ENCODE data around the gene FOXP4. TPM values are rescaled to one million over a fixed set of nuclear protein-coding genes. Genes with fewer than 3 reads are reported as not detected.

Gene FOXP4
- polyA plus RNA-seq, 1 of the 3 experiments (the other 2 are of a cell fraction) = 7.3 TPM

DNA sequence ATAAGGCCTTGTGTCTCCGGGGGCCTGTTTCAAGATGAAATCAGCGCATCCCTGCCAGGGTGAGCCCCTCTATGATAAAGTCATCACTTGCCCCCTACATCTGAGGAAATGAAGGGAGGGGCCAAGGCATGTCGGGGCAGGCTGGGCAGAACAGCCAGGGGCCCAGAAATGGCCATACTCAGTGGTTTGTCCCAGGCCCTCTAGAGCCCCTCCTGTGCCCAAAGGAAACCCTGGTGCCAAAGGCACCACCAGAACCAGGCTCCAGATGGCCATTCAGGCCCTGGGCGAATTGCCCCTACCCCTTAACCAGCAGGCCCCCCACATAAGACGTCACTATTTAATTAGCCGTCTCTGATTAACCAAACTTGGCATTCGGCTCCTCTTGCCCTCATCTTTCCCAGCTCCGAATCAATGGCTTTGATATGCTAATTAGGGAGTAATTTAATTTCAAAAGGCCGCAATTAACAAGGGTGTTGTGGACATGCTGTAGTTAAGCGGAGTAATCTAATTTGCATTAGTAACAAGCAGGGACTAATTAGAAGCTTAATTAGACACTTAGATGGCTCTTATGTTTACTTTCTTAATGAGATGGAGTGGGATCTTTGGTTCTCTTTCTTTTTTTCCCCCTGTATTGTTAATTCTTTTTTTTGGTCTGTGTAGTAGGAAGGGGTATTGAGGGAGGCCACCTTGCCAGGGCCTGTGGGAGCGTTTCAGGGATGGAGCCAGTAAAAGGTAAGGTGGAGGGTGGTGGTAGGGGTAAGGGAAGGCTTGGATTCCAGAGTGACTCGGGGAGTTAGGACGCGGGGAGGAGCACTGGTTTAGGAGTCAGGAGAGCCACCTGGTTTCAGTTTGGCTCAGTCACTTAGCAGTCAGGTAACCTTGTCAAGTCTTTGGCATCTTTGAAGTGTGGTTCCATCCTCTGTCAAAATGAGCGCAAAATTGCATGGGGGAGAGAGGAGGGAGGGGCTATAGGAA lies 9.4 kb downstream of the FOXP4 start:
- no peak overlapping the region for H3K9ac ChIP-seq
- TF ChIP-seq, protein P1, sequence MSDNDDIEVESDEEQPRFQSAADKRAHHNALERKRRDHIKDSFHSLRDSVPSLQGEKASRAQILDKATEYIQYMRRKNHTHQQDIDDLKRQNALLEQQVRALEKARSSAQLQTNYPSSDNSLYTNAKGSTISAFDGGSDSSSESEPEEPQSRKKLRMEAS (IDR thresholded peaks at IDR 0.05; ENCODE audit: low read depth) = no peak
- TF ChIP-seq MEF2A (IDR thresholded peaks at IDR 0.05; ENCODE audit: borderline replicate concordance, low read depth) = no peak
- TF ChIP-seq SMC3 (IDR thresholded peaks at IDR 0.05; ENCODE audit: low read depth, low read length) = no peak
- no peak for TF ChIP-seq RFX5 (IDR thresholded peaks at IDR 0.05; ENCODE audit: low read length)
- no peak for TF ChIP-seq NFIC (IDR thresholded peaks at IDR 0.05; ENCODE audit: borderline replicate concordance)
- TF ChIP-seq MXI1 (IDR thresholded peaks at IDR 0.05; ENCODE audit: low read depth, low read length) = no peak
- no peak for TF ChIP-seq FOSL2 (IDR thresholded peaks at IDR 0.05; ENCODE audit: borderline replicate concordance, low read depth)
- no peak for TF ChIP-seq RAD21 (IDR thresholded peaks at IDR 0.05; ENCODE audit: low read length)
- no peak overlapping the region for H2AFZ ChIP-seq (ENCODE audit: low read depth)
- peaks cover 57% of the 10 kb centered on the region for H3K79me2 ChIP-seq (ENCODE audit: insufficient read depth)
- H3K4me1 ChIP-seq (ENCODE audit: control insufficient read depth in 1 of 2, insufficient read depth in 2 of 2, low read depth in 1 of 2, low read length in 1 of 2) = peaks cover 0 to 18% of the 10 kb centered on the region in 2 experiments; a peak in 1 of 4 replicates
- peaks cover 0 to 3% of the 10 kb centered on the region in 2 experiments for H3K36me3 ChIP-seq (replicated peaks in 1 of 2; ENCODE audit: control insufficient read depth in 1 of 2, insufficient read depth in 2 of 2, low read length in 1 of 2)
- 96% methylated on average over 12 of the region's 15 CpGs for WGBS (ENCODE audit: low lambda C conversion rate)
- H3K4me2 ChIP-seq = no peak overlapping the region
- peaks cover 61% of the 10 kb centered on the region for H4K20me1 ChIP-seq (ENCODE audit: insufficient read depth)
- no peaks in the 10 kb centered on the region for H3F3A ChIP-seq (replicated peaks; ENCODE audit: insufficient read depth)
- POLR2A ChIA-PET = interaction anchor here (0.6 kb wide), 1 partner anchor 11 kb away, joined by 4 read pairs; no protein-coding TSS in a partner anchor
- no peaks in the 10 kb centered on the region for H3K27me3 ChIP-seq (ENCODE audit: insufficient read depth)
- H3K9me3 ChIP-seq = no peaks in the 10 kb centered on the region
- CTCF ChIA-PET = interaction anchor here (1.0 to 1.5 kb wide), 2 partner anchors 8 to 36 kb away, joined by 3 to 5 read pairs; no protein-coding TSS in a partner anchor
- no peaks in the 10 kb centered on the region for H3K9me2 ChIP-seq
- no peak overlapping the region for H3K4me3 ChIP-seq (ENCODE audit: low read depth in 2 of 2, low read length in 1 of 2)
- DNase-seq = no peak
- H3K27ac ChIP-seq (ENCODE audit: low read depth in 2 of 2, low read length in 1 of 2) = no peak overlapping the region

DNA sequence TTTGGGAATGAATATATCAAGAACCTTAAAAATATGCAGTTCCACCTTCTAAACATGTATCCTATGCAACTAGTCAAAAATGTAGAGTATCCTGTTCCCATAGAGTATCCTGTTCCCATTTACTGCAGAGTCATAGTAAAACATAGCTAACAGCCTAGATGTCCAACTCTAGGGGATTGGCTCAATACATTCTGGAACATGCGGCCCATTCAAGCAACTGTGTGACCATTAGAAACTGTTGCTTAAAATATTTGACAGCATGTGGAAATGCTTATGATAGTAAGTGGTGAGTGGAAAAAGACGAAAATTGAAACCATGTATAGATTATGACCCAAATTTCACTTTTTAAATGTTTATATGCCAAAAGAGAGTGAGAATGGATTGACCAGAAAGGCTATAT lies 11.2 kb downstream of the FOXP4 start:
- POLR2A ChIA-PET = no interaction called here
- Histone ChIP-seq H3K79me2 (ENCODE audit: insufficient read depth) (peaks cover 50% of the 10 kb centered on the region), H3K9ac (no peak overlapping the region), H2AFZ (ENCODE audit: low read depth) (no peak overlapping the region), H3K9me3 (no peaks in the 10 kb centered on the region), H3K36me3 (replicated peaks in 1 of 2; ENCODE audit: control insufficient read depth in 1 of 2, insufficient read depth in 2 of 2, low read length in 1 of 2) (peaks cover 0 to 3% of the 10 kb centered on the region in 2 experiments), H3K27me3 (ENCODE audit: insufficient read depth) (no peaks in the 10 kb centered on the region), H3K27ac (ENCODE audit: low read depth in 2 of 2, low read length in 1 of 2) (no peak overlapping the region), H3K9me2 (no peaks in the 10 kb centered on the region), H4K20me1 (ENCODE audit: insufficient read depth) (peaks cover 49% of the 10 kb centered on the region), H3K4me2 (no peak overlapping the region), H3K4me1 (ENCODE audit: control insufficient read depth in 1 of 2, insufficient read depth in 2 of 2, low read depth in 1 of 2, low read length in 1 of 2) (peaks cover 0 to 10% of the 10 kb centered on the region in 2 experiments; a peak in 1 of 4 replicates), H3F3A (replicated peaks; ENCODE audit: insufficient read depth) (no peaks in the 10 kb centered on the region), H3K4me3 (ENCODE audit: low read depth in 2 of 2, low read length in 1 of 2) (no peak overlapping the region)
- no peak for DNase-seq
- WGBS (ENCODE audit: low lambda C conversion rate) = 92% methylated on average over 2 of the region's 2 CpGs
- CTCF ChIA-PET = interaction anchor here (0.9 to 1.5 kb wide), 4 partner anchors 10 to 139 kb away, joined by 3 to 5 read pairs (median 3); no protein-coding TSS in a partner anchor
- TF ChIP-seq NFIC (IDR thresholded peaks at IDR 0.05; ENCODE audit: borderline replicate concordance) = no peak
- no peak for TF ChIP-seq SMC3 (IDR thresholded peaks at IDR 0.05; ENCODE audit: low read depth, low read length)
- TF ChIP-seq, protein P2, sequence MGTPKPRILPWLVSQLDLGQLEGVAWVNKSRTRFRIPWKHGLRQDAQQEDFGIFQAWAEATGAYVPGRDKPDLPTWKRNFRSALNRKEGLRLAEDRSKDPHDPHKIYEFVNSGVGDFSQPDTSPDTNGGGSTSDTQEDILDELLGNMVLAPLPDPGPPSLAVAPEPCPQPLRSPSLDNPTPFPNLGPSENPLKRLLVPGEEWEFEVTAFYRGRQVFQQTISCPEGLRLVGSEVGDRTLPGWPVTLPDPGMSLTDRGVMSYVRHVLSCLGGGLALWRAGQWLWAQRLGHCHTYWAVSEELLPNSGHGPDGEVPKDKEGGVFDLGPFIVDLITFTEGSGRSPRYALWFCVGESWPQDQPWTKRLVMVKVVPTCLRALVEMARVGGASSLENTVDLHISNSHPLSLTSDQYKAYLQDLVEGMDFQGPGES (IDR thresholded peaks at IDR 0.05; ENCODE audit: low read depth, low read length) = no peak
- TF ChIP-seq, protein P3, sequence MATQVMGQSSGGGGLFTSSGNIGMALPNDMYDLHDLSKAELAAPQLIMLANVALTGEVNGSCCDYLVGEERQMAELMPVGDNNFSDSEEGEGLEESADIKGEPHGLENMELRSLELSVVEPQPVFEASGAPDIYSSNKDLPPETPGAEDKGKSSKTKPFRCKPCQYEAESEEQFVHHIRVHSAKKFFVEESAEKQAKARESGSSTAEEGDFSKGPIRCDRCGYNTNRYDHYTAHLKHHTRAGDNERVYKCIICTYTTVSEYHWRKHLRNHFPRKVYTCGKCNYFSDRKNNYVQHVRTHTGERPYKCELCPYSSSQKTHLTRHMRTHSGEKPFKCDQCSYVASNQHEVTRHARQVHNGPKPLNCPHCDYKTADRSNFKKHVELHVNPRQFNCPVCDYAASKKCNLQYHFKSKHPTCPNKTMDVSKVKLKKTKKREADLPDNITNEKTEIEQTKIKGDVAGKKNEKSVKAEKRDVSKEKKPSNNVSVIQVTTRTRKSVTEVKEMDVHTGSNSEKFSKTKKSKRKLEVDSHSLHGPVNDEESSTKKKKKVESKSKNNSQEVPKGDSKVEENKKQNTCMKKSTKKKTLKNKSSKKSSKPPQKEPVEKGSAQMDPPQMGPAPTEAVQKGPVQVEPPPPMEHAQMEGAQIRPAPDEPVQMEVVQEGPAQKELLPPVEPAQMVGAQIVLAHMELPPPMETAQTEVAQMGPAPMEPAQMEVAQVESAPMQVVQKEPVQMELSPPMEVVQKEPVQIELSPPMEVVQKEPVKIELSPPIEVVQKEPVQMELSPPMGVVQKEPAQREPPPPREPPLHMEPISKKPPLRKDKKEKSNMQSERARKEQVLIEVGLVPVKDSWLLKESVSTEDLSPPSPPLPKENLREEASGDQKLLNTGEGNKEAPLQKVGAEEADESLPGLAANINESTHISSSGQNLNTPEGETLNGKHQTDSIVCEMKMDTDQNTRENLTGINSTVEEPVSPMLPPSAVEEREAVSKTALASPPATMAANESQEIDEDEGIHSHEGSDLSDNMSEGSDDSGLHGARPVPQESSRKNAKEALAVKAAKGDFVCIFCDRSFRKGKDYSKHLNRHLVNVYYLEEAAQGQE (IDR thresholded peaks at IDR 0.05; ENCODE audit: low read depth, low read length) = no peak
